HEK293T (cell line): ENCODE data around the gene PHACTR3.

Experiments used
- ARNT ChIP-seq: fragments of 450-650 bp; IDR thresholded peaks from 2 replicates; pipeline ENCODE4 v1.6.1; 2017; ENCODE audit warnings: mild to moderate bottlenecking
- BHLHE40 ChIP-seq: fragments of 450-650 bp; IDR thresholded peaks from 2 replicates; pipeline ENCODE4 v1.6.1; 2016; ENCODE audit warnings: mild to moderate bottlenecking, moderate library complexity, borderline replicate concordance
- CTBP1 ChIP-seq: fragments of 450-650 bp; IDR thresholded peaks from 2 replicates; pipeline ENCODE4 v1.6.1; 2016; ENCODE audit warnings: borderline replicate concordance
- ELF4 ChIP-seq: fragments of 450-650 bp; IDR thresholded peaks from 2 replicates; pipeline ENCODE4 v1.6.1; 2017; ENCODE audit warnings: antibody characterized with exemption
- FOXA1 ChIP-seq: fragments of 450-650 bp; IDR thresholded peaks from 2 replicates; pipeline ENCODE4 v1.6.1; 2016; ENCODE audit warnings: mild to moderate bottlenecking
- FOXM1 ChIP-seq: fragments of 450-650 bp; IDR thresholded peaks from 2 replicates; pipeline ENCODE4 v1.6.1; 2017; ENCODE audit warnings: mild to moderate bottlenecking, borderline replicate concordance
- HDGF ChIP-seq: fragments of 450-650 bp; IDR thresholded peaks from 2 replicates; pipeline ENCODE4 v1.6.1; 2017; ENCODE audit warnings: antibody characterized with exemption, borderline replicate concordance
- L3MBTL2 ChIP-seq: fragments of 450-650 bp; conservative IDR thresholded peaks from 2 replicates; pipeline ENCODE4 v1.6.1; 2016; ENCODE audit warnings: mild to moderate bottlenecking
- NFRKB ChIP-seq: fragments of 450-650 bp; IDR thresholded peaks from 2 replicates; pipeline ENCODE4 v1.6.1; 2016; ENCODE audit warnings: mild to moderate bottlenecking, moderate library complexity
- SP1 ChIP-seq: fragments of 450-650 bp; IDR thresholded peaks from 2 replicates; pipeline ENCODE4 v1.6.1; 2017
- SUZ12 ChIP-seq: fragments of 450-650 bp; IDR thresholded peaks from 2 replicates; pipeline ENCODE4 v1.6.1; 2016; ENCODE audit warnings: mild to moderate bottlenecking
- TARDBP ChIP-seq: fragments of 450-650 bp; IDR thresholded peaks from 2 replicates; pipeline ENCODE4 v1.6.1; 2016
- ZNF384 ChIP-seq: fragments of 450-650 bp; IDR thresholded peaks from 2 replicates; pipeline ENCODE4 v1.6.1; 2016
- TF ChIP-seq, protein P1 (sequence below): fragments of 450-650 bp; IDR thresholded peaks from 2 replicates; pipeline ENCODE4 v1.6.1; 2016

- TF ChIP-seq BHLHE40 (no peak), FOXM1 (no peak), SUZ12 (no peak), HDGF (no peak), NFRKB (no peak), ZNF384 (no peak), ARNT (no peak), FOXA1 (no peak), ELF4 (no peak), SP1 (no peak), TARDBP (no peak), L3MBTL2 (no peak), CTBP1 (no peak)
- TF ChIP-seq, protein P1, sequence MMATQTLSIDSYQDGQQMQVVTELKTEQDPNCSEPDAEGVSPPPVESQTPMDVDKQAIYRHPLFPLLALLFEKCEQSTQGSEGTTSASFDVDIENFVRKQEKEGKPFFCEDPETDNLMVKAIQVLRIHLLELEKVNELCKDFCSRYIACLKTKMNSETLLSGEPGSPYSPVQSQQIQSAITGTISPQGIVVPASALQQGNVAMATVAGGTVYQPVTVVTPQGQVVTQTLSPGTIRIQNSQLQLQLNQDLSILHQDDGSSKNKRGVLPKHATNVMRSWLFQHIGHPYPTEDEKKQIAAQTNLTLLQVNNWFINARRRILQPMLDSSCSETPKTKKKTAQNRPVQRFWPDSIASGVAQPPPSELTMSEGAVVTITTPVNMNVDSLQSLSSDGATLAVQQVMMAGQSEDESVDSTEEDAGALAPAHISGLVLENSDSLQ: no peak
These were observed 32.6 kb upstream of the PHACTR3 start for GRCh38 chr20:59571551-59572314.
